HepG2 (cell line): Measurements from ENCODE around the gene GLG1. TPM values are rescaled to one million over a fixed set of nuclear protein-coding genes. Genes with fewer than 3 reads are reported as not detected.
A peak's percentile ranks its signal among the peaks of the same experiment; 100 is the strongest.

Source experiments
- ATAC-seq: fragments of 200-7000 bp; cut with Tn5 transposase; 3 replicates; pipeline ENCODE4 v1.9.1; 2020; ENCODE audit warnings: mild to moderate bottlenecking, moderate library complexity
- BruUV-seq: library from RNA; stranded (reverse); fragments of 400-500 nt; replicated peaks from 2 replicates; lab custom pipeline; 2021; lab: Mats Ljungman, UMichigan
- CTCF ChIA-PET: fragments of 300-600 bp; formaldehyde crosslinking; extraction: SDS; loops from one replicate; lab custom pipeline; 2021; ENCODE audit warnings: low total read pairs, inconsistent platforms, low intra/inter-chr PET ratio; lab: Yijun Ruan, JAX
- POLR2A ChIA-PET: fragments of 350-600 bp; sonication (Branson Sonifier 250); formaldehyde crosslinking; loops from one replicate; lab custom pipeline; 2020; ENCODE audit warnings: antibody characterized with exemption, inconsistent platforms; lab: Yijun Ruan, JAX
- DNase-seq: peaks from one replicate; pipeline ENCODE4 v3.0.0-alpha.2; 2015; ENCODE audit warnings: low spot score
- FAIRE-seq: peaks from 3 replicates; lab custom pipeline; 2011; peaks lifted over from hg19 to GRCh38; lab: Jason Lieb, UNC
- H2AFZ ChIP-seq: one replicate; pipeline ENCODE4 v1.6.1; 2011; ENCODE audit warnings: low read length, inconsistent platforms
- H3K27ac ChIP-seq: fragments of 300-600 bp; 3 replicates; pipeline ENCODE4 v1.8.0; 2011; ENCODE audit warnings: mixed run types, mild to moderate bottlenecking, mixed read lengths, low read length, inconsistent platforms; ENCODE audit not compliant: insufficient read depth; ENCODE audit errors: extremely low read length
- H3K27me3 ChIP-seq, 2 experiments: fragments of 200-600 bp in 1 of 2; 2 replicates in 1 of 2; 3 replicates in 1 of 2; pipeline versions ENCODE4 v1.6.0 to v1.8.0; 2011; ENCODE audit warnings: low read length in 2 of 2, mild to moderate bottlenecking in 2 of 2, moderate library complexity in 2 of 2, inconsistent platforms in 1 of 2; ENCODE audit not compliant: insufficient read depth in 2 of 2, control insufficient read depth in 1 of 2
- H3K36me3 ChIP-seq, 2 experiments: fragments of 200-600 bp in 1 of 2; replicated peaks in 1 of 2; 2 replicates in 1 of 2; 3 replicates in 1 of 2; pipeline versions ENCODE4 v1.5.1 to v1.8.0; 2011; ENCODE audit warnings: low read length in 2 of 2, inconsistent platforms in 1 of 2; ENCODE audit not compliant: insufficient read depth in 2 of 2, control insufficient read depth in 1 of 2
- H3K4me1 ChIP-seq: 2 replicates; pipeline ENCODE4 v1.5.1; 2012; ENCODE audit warnings: low read length, inconsistent platforms; ENCODE audit not compliant: insufficient read depth
- H3K4me2 ChIP-seq: 2 replicates; pipeline ENCODE4 v1.6.0; 2011; ENCODE audit warnings: low read depth, low read length, inconsistent platforms
- H3K4me3 ChIP-seq, 3 experiments: fragments of 200-600 bp in 1 of 3; sonication (generic), shearing (Covaris generic) in 1 of 3; replicated peaks in 1 of 3; 2 replicates each; pipeline ENCODE4 v1.5.1; 2011 to 2016; ENCODE audit warnings: low read length in 3 of 3, inconsistent platforms in 2 of 3, low read depth in 2 of 3, mild to moderate bottlenecking in 2 of 3, control low read depth in 1 of 3, mixed read lengths in 1 of 3; ENCODE audit not compliant: insufficient read depth in 1 of 3
- H3K79me2 ChIP-seq: one replicate; pipeline ENCODE4 v1.6.1; 2011; ENCODE audit warnings: low read length, inconsistent platforms; ENCODE audit not compliant: insufficient read depth
- H3K9ac ChIP-seq: 2 replicates; pipeline ENCODE4 v1.6.0; 2011; ENCODE audit warnings: mild to moderate bottlenecking, low read depth, low read length, inconsistent platforms; ENCODE audit not compliant: insufficient read depth
- H3K9me3 ChIP-seq: 2 replicates; pipeline ENCODE4 v1.5.1; 2012; ENCODE audit warnings: mild to moderate bottlenecking, low read length
- H4K20me1 ChIP-seq: 2 replicates; pipeline ENCODE4 v1.6.0; 2011; ENCODE audit warnings: inconsistent platforms, mild to moderate bottlenecking, low read length, moderate library complexity; ENCODE audit not compliant: insufficient read depth
- FOXK1 ChIP-seq: sonication (generic); formaldehyde crosslinking; IDR thresholded peaks from 2 replicates; pipeline ENCODE4 v1.4.0; 2020; ENCODE audit warnings: low read depth, missing genetic modification reagents, borderline replicate concordance
- MTF1 ChIP-seq: sonication (generic); formaldehyde crosslinking; IDR thresholded peaks from 2 replicates; pipeline ENCODE4 v1.5.0; 2020; ENCODE audit warnings: missing genetic modification reagents
- RBM22 ChIP-seq: fragments of 200-400 bp; formaldehyde crosslinking; optimal IDR thresholded peaks from 2 replicates; pipeline ENCODE3; 2017; ENCODE audit warnings: mild to moderate bottlenecking, low read length, moderate library complexity
- RELA ChIP-seq: sonication (generic); formaldehyde crosslinking; IDR thresholded peaks from 2 replicates; pipeline ENCODE4 v1.4.0; 2020; ENCODE audit warnings: missing genetic modification reagents
- REXO4 ChIP-seq: sonication (generic); formaldehyde crosslinking; IDR thresholded peaks from 2 replicates; pipeline ENCODE4 v1.8.0; 2022; ENCODE audit warnings: missing genetic modification reagents, mild to moderate bottlenecking, borderline replicate concordance
- SOX6 ChIP-seq, 2 experiments: fragments of 450-650 bp in 1 of 2; sonication (generic) in 1 of 2; formaldehyde crosslinking in 1 of 2; IDR thresholded peaks; 2 replicates each; pipeline versions ENCODE4 v1.4.0 to v1.6.1; 2017 to 2020; ENCODE audit warnings: antibody characterized with exemption in 1 of 2, mild to moderate bottlenecking in 1 of 2, missing genetic modification reagents in 1 of 2
- ZBTB40 ChIP-seq, 2 experiments: fragments of 450-650 bp in 1 of 2; sonication (generic) in 1 of 2; formaldehyde crosslinking in 1 of 2; IDR thresholded peaks; 2 replicates each; pipeline versions ENCODE4 v1.6.1 to v1.8.0; 2016 to 2022; ENCODE audit warnings: antibody characterized with exemption in 1 of 2, mild to moderate bottlenecking in 1 of 2, missing genetic modification reagents in 1 of 2
- ZNF224 ChIP-seq: sonication (generic); formaldehyde crosslinking; IDR thresholded peaks from 2 replicates; pipeline ENCODE4 v1.5.0; 2020; ENCODE audit warnings: mild to moderate bottlenecking, missing genetic modification reagents
- ZNF225 ChIP-seq: sonication (generic); formaldehyde crosslinking; IDR thresholded peaks from 2 replicates; pipeline ENCODE4 v1.4.0; 2020; ENCODE audit warnings: mild to moderate bottlenecking, missing genetic modification reagents
- ZNF792 ChIP-seq: IDR thresholded peaks from 2 replicates; pipeline ENCODE4 v1.6.1; 2016
- WGBS: methylation state at CpG from one replicate; pipeline ENCODE4 v1.1.6; 2017; ENCODE audit warnings: low lambda C conversion rate; 5-methylcytosine and 5-hydroxymethylcytosine counted together
- in situ Hi-C: cut with HindIII; loops from 2 replicates; pipeline ENCODE4 v1.10.0; 2017; ENCODE audit warnings: low pct_unique_long_range_greater_than_20kb; ENCODE audit not compliant: extremely low pct_ligation_motif_present
- intact Hi-C: fragments of 100-400 bp; cut with micrococcal nuclease; formaldehyde crosslinking; loops from one replicate; pipeline ENCODE4 v1.10.0; 2022; ENCODE audit not compliant: unreplicated experiment
- polyA plus RNA-seq, 8 experiments: library from polyadenylated mRNA; depleted of rRNA in 3 of 8; stranded (reverse) in 7 of 8; unstranded in 1 of 8; fragments of >200 nt; fragmentation: Illumina TruSeq in 4 of 8; extraction: Trizol in 4 of 8; gene quantifications; 2 replicates each; pipeline versions ENCODE4 v1.2.1 to v1.2.3, GENCODE V29; 2011 to 2016; ENCODE audit warnings: low read depth in 4 of 8, missing spikeins in 1 of 8, mixed read lengths in 1 of 8; ENCODE audit not compliant: insufficient read depth in 1 of 8
- total RNA-seq, 5 experiments: library from RNA; depleted of rRNA; stranded (reverse); fragments of >200 nt; fragmentation: Illumina TruSeq; extraction: Trizol; gene quantifications; 2 replicates each; pipeline ENCODE4 v1.2.3, GENCODE V29; 2016; ENCODE audit warnings: low read depth in 1 of 5
- TF ChIP-seq, protein P1 (sequence below): sonication (generic); formaldehyde crosslinking; IDR thresholded peaks from 2 replicates; pipeline ENCODE4 v1.4.0; 2020; ENCODE audit warnings: missing genetic modification reagents, borderline replicate concordance

Gene GLG1
- total and polyA plus RNA-seq, 2 of the 13 experiments (the other 11 are each of a cell fraction or from before 2014, with no cell fraction given) = 87.7 to 141 TPM

- TF ChIP-seq FOXK1 (peak; percentile 38; the same call in 1 of the 2 replicates), ZNF792 (CRISPR knock-in tag) (no peak), RELA (CRISPR knock-in tag) (no peak), REXO4 (no peak), SOX6 (IDR thresholded peaks at IDR 0.05) (no peak), SOX6 (CRISPR knock-in tag; IDR thresholded peaks at IDR 0.05) (peak; percentile 83)
- TF ChIP-seq, protein P1, sequence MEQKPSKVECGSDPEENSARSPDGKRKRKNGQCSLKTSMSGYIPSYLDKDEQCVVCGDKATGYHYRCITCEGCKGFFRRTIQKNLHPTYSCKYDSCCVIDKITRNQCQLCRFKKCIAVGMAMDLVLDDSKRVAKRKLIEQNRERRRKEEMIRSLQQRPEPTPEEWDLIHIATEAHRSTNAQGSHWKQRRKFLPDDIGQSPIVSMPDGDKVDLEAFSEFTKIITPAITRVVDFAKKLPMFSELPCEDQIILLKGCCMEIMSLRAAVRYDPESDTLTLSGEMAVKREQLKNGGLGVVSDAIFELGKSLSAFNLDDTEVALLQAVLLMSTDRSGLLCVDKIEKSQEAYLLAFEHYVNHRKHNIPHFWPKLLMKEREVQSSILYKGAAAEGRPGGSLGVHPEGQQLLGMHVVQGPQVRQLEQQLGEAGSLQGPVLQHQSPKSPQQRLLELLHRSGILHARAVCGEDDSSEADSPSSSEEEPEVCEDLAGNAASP (CRISPR knock-in tag) = peak; percentile 76
Measured at GRCh38 chr16:74455619-74456289, 151.2 kb downstream of the GLG1 start (continued).

DNA sequence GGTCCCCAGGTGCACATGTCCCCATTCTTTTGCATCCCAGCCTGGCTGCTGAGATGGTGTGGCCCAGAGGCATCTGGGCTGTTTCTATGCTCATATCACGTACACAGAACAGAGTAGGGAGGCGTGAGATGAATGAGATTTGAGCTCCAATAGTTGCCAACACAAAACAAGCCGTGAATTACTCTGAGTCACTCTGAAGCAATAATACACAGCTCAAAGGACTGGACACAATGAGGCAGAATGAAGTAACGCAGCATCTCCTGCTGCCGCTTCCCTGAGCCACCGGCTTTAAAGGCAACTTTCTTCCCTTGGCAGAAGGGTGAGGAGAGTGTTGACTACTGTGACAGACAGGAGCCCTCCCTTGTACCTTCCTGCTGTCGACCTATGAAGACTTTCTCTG is 151.7 kb downstream of the GLG1 start:
- H4K20me1 ChIP-seq = no peaks in the 10 kb centered on the region
- H3K27ac ChIP-seq = peak overlapping the region; percentile 52
- no peak for FAIRE-seq
- H3K4me3 ChIP-seq = no peak overlapping the region
- POLR2A ChIA-PET = no interaction called here
- H3K9ac ChIP-seq = no peak overlapping the region
- H3K4me2 ChIP-seq = no peak overlapping the region
- peaks cover 17 to 57% of the 10 kb centered on the region in 2 experiments for H3K36me3 ChIP-seq
- intact Hi-C loops = loop anchor here (1.0 kb wide), 1 partner anchor 13 kb away; no protein-coding TSS in a partner anchor
- peaks cover 18% of the 10 kb centered on the region for H3K4me1 ChIP-seq
- H2AFZ ChIP-seq = no peak overlapping the region
- in situ Hi-C loops = no loop called here
- no peaks in the 10 kb centered on the region for H3K27me3 ChIP-seq
- WGBS = 81% methylated on average over 7 of the region's 7 CpGs
- ATAC-seq = peak; percentile 36
- CTCF ChIA-PET = no interaction called here
- peak; percentile 27 for DNase-seq
- no peaks in the 10 kb centered on the region for H3K9me3 ChIP-seq
- no TSS peak for BruUV-seq
- H3K79me2 ChIP-seq = no peaks in the 10 kb centered on the region
- TF ChIP-seq ZNF224 (CRISPR knock-in tag) (peak; percentile 15; the same call in 1 of the 2 replicates), MTF1 (CRISPR knock-in tag) (no peak), RBM22 (peak; percentile 66), ZBTB40 (IDR thresholded peaks at IDR 0.05) (no peak), ZBTB40 (CRISPR knock-in tag; IDR thresholded peaks at IDR 0.05) (0 out of 2 replicates have a peak, but pooled peaks have one; percentile 50), ZNF225 (CRISPR knock-in tag) (0 out of 2 replicates have a peak, but pooled peaks have one; percentile 22)
